GM18870 (cell line): ENCODE results near the gene CLTRN.
A peak's percentile ranks its signal among the peaks of the same experiment; 100 is the strongest.
"Not testable (repeated sequence)": the region's sequence is repeated elsewhere in the genome, so short reads cannot be mapped to it uniquely, and the experiment has no call there.

Experiments used
- ATAC-seq: cut with Tn5 transposase; IDR thresholded peaks from one replicate; pipeline ENCODE4 v1.9.1; 2021; ENCODE audit warnings: moderate library complexity; ENCODE audit not compliant: unreplicated experiment

The CLTRN gene

GRCh38 chrX:15664487-15665444, at the start of gene CLTRN:
Gene CLTRN (minus strand): TSS chrX:15664805. CDS start chrX:15664775, 30 bp downstream.
- ATAC-seq: no peak

GRCh38 chrX:15704273-15704672, 39.7 kb upstream of the CLTRN start:
- ATAC-seq: not testable (repeated sequence)

- not testable (repeated sequence) for ATAC-seq
Measured at GRCh38 chrX:15703809-15704208, 39.2 kb upstream of the CLTRN start.

GRCh38 chrX:15702488-15703371, 38.1 kb upstream of the CLTRN start:
- ATAC-seq: no peak

GRCh38 chrX:15696516-15696915, 31.9 kb upstream of the CLTRN start:
- no peak for ATAC-seq

- no peak for ATAC-seq
Measured at GRCh38 chrX:15694941-15695451, 30.4 kb upstream of the CLTRN start.

GRCh38 chrX:15686818-15687685, 22.4 kb upstream of the CLTRN start:
- peak; percentile 81 for ATAC-seq

- ATAC-seq: no peak
Measured at GRCh38 chrX:15683193-15683592, 18.6 kb upstream of the CLTRN start.

GRCh38 chrX:15681433-15681832, 16.8 kb upstream of the CLTRN start:
- no peak for ATAC-seq

GRCh38 chrX:15680401-15680800, 15.8 kb upstream of the CLTRN start:
- peak; percentile 33 for ATAC-seq

- ATAC-seq: no peak
Measured at GRCh38 chrX:15679246-15679645, 14.6 kb upstream of the CLTRN start.

- ATAC-seq: no peak
Measured at GRCh38 chrX:15678339-15678738, 13.7 kb upstream of the CLTRN start.

GRCh38 chrX:15676886-15677285, 12.3 kb upstream of the CLTRN start:
- no peak for ATAC-seq

- peak; percentile 56 for ATAC-seq
Measured at GRCh38 chrX:15675490-15675921, 10.9 kb upstream of the CLTRN start.

- ATAC-seq: peak; percentile 85
Measured at GRCh38 chrX:15674841-15675489, 10.4 kb upstream of the CLTRN start.

GRCh38 chrX:15674514-15674840, 9.9 kb upstream of the CLTRN start:
- ATAC-seq: peak; percentile 1

GRCh38 chrX:15673970-15674369, 9.4 kb upstream of the CLTRN start:
- no peak for ATAC-seq

- ATAC-seq: no peak
Measured at GRCh38 chrX:15672881-15673280, 8.3 kb upstream of the CLTRN start.

- ATAC-seq: no peak
Measured at GRCh38 chrX:15663439-15663838, 1.2 kb downstream of the CLTRN start.

- not testable (repeated sequence) for ATAC-seq
Measured at GRCh38 chrX:15654804-15655203, 9.8 kb downstream of the CLTRN start.
